Measurements from ENCODE around the gene CLDN10.

The CLDN10 gene

DNA sequence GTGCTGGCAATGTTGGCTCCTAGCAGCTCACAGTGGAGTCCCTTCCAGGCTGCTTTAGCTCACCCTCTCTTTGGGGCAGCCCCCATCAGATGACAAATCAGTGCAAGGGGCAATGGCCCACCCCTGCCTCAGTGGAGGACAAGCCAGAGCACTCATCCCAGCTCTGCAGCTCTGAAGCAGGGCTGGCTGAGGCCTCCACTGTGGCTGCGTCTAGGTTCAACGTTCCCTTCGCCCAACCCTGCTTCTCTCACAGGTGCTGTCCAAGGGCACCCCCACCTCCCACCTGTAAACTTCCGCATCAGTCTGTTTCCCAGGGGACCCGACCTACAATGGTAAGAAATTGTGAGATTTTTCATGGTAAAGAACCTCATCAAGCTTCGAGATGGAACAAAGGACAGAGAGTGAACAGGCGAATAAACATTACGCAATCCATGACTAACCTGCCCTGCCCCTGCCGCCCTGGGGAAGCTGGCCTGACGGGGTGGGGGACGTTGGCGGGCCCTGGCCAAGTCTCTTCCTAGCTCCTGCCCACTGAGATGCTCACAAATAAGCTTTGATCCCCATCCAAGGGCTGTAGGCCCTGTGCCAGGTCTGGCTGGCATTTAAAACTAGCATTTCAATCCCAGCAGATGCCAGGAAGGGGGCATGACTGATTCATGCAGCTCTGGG, 51.5 kb downstream of the CLDN10 start:
- no peak for DNase-seq (ENCODE audit: low read depth)

DNA sequence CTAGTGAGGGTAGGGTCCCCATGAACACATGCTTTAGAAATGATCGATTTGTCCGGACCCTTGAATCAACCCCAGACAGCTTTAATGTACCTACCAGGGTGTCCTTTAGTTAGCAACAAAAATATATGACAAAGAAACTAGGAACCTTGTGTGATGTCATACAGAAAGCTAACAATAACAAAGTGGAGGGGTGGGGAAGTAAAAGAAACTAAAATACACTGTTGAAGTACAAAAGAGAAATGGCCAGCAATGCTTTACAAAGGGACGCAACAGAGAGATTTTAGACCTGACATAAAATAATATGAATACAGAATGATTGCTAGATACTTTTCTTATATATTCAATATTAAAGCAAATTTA, 52.0 kb downstream of the CLDN10 start:
- DNase-seq (ENCODE audit: low read depth): no peak

GRCh38 chr13:95605448-95606125, 53.1 kb downstream of the CLDN10 start:
- no peak for DNase-seq (ENCODE audit: low read depth)

DNA sequence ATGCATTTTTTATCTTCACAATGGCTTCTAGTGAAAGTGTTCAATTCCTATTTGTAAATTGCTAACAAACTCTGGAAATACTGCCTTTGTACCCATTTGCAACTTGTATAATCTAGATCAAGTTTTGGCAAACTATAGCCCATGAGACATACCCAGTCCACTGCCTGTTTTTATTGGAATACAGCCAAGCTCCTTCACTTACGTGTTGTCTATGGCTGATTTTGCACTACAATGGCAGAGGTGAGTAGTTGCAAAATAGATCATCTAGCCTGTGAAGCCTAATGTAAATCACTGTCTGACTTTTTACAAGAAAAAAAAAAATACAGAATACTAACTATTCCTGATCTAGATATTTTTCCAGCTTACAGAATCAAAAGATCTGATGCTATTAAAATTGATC, 54.8 kb downstream of the CLDN10 start:
- no peak for DNase-seq (ENCODE audit: low read depth)

DNA sequence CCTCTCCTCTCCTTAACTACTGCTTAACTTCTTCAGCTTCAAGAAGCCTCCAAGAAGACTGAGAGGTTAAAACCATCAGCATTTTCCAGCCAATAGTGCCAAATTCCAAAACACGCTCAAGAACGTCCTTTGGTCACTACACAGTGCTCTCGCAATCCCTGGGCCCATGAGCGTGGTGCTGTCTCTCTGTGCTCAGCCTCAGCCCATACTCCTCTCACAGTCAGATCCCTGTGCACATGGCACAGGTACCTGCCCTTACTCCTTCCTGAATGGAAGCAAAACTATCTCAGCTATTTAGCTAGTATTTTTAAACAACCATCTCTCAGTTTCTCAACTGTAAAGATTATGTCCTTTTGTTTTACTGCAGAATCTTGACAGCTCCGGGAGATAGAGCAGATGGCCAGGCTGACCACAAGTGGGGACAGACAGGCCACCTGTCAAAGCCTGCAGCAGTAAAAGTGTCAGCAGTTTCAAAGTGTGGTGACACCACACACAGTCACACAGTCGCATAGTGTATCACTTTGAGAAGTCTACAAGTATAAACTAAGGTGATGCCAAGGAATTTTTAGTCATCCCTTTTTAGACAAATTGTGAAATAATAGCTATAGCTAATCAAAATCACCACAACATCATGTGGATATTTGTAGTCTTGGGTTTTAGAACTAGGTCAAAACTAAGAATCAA, 56.3 kb downstream of the CLDN10 start:
- no peak for DNase-seq (ENCODE audit: low read depth)

- no peak for DNase-seq (ENCODE audit: low read depth)
These were observed 62.2 kb downstream of the CLDN10 start for GRCh38 chr13:95614641-95615245.

DNA sequence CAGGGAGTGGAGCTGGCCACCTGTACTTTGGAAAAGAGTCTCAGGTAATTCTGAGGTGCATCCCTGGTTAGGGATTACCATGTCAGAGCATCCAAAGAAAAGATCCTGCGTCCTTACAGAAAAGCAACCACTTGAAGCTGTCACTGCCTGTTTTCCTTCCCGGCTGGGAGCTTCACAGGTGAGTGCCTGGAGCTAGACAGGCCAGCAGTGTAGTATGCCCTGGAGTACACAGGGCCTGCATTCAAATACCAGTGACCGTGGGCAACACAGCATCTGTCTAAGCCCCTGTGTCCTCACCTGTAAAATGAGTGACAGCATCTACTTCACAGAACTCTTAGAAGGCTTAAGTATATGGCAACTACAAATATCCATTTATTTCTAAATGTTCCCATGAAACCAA, 63.0 kb downstream of the CLDN10 start:
- no peak for DNase-seq (ENCODE audit: low read depth)

DNA sequence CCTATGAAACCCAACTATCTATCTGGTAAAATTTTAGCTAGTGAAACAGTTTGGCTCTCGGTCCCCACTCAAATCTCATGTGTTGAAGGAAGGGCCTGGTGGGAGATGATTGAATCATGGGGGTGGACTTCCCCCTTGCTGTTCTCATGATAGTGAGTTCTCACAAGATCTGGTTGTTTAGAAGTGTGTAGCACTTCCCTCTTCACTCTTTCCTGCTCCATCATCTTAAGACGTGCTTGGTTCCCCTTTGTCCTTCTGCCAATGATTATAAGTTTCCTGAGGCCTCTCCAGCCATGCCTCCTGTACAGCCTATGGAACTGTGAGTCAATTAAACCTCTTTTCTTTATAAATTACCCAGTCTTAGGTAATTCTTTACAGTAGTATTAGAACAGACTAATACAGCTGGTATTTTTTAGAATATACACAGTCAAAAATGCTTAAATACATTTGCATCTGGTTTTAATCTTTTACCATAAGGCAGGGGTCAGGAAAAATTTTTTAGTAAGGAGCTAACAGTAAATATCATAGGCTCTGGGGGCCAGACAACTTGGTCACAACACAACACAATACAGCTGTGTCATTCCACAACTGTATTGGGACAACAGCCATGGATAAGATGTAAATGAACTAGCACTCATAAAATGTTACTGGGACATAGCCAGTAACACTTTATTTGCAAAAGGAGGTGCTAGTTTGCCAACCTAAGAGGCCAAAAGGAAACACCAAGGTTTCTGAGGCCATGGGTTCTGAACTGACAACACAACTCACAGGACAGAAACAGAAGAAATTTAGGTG, 67.7 kb downstream of the CLDN10 start:
- DNase-seq (ENCODE audit: low read depth): no peak

GRCh38 chr13:95620825-95621498, 68.4 kb downstream of the CLDN10 start:
- DNase-seq (ENCODE audit: low read depth): no peak

DNA sequence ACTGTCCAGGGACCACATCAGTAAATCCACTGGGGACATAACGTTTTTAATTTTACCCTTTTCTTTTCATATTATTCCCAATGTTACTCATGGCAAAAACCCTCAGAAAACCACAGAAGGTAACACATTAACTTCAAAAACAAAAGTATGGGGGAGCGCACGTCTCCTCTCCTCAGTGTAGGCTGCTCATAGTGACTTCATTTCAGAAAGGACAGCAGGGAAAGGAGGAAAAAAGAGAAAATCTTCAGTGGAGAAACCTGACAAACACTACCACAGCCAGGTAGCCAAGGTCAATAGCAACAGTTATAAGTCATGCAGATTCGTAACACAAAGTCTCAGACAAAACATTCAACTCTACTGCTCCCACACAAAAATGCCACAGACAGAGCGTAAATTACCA, 70.6 kb downstream of the CLDN10 start:
- no peak for DNase-seq (ENCODE audit: low read depth)

DNA sequence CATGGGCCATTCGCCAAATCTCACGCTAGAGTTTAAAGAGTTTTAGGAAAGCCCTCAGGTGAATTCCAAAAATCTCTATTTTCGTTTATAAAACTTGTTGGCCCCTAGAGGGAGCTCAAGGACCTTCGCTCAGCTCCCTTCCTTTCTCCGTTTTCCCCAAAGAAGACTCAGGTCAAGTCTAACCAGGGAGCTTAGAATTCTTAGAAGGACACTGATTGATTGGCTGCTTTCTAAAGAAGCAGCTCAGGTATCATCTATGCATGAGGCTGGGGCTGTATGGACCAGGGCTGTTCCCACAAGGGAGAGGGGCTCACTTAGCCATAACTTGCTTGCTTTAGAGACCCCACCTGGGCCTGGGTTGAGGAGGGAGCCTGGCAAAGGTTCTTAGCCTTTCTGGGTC, 71.5 kb downstream of the CLDN10 start:
- DNase-seq (ENCODE audit: low read depth): no peak

- DNase-seq (ENCODE audit: low read depth): no peak
These were observed 74.2 kb downstream of the CLDN10 start for GRCh38 chr13:95626768-95627167.

DNA sequence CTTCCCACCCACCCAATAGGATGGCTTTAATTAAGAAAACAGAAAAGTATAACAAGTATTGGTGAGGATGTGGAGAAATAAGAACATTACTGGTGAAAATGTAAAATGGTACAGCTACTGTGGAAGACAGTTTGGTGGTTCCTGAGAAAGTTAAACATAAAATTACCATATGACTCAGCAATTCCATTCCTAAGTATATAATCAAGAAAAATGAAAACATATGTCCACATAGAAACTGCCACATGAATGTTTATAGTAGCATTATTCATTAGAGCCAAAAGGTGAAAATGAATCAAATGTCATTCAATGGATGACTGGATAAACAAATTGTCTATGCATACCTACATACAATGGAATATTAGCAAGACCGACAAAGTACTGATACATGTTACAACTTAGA, 75.1 kb downstream of the CLDN10 start:
- no peak for DNase-seq (ENCODE audit: low read depth)

DNA sequence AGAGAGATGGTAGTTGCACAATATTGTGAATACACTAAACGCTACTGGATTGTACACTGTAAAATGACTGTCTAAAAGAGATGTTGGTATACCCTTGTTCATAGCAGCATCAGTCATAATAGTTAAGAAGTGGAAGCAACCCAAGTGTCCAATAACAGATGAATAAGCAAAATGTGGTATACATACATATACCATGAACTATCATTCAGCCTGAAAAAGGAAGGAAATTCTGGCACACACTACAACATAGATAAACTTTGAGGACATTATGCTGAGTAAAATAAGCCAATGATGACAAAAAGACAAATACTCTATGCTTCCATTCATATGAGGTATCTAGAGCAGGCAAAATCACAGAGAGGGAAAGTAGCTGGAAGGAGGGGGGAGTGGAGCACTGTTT, 76.0 kb downstream of the CLDN10 start:
- no peak for DNase-seq (ENCODE audit: low read depth)

- DNase-seq (ENCODE audit: low read depth): no peak
These were observed 76.6 kb downstream of the CLDN10 start for GRCh38 chr13:95629071-95629470.

Measured in stimulated activated CD8-positive, alpha-beta memory T cell treated with anti-CD3 and anti-CD28 coated beads, Interleukin-4, amount 100 ng/mL, for 24 hours (primary cell).